ENCODE data around the gene SGTA.
A peak's percentile ranks its signal among the peaks of the same experiment; 100 is the strongest.
"Not testable (repeated sequence)": the region's sequence is repeated elsewhere in the genome, so short reads cannot be mapped to it uniquely, and the experiment has no call there.

Gene SGTA

GRCh38 chr19:2792666-2793065 is 9.6 kb upstream of the SGTA start:
- not testable (repeated sequence) for DNase-seq

- DNase-seq: no peak
Observed at GRCh38 chr19:2791876-2792275, 8.8 kb upstream of the SGTA start.

GRCh38 chr19:2791440-2791839 is 8.4 kb upstream of the SGTA start:
- DNase-seq: no peak

- DNase-seq: no peak
Observed at GRCh38 chr19:2790557-2791271, 7.6 kb upstream of the SGTA start.

GRCh38 chr19:2790194-2790556 is 7.1 kb upstream of the SGTA start:
- no peak for DNase-seq

GRCh38 chr19:2788237-2788636 is 5.2 kb upstream of the SGTA start:
- DNase-seq: no peak

GRCh38 chr19:2787115-2787514 is 4.0 kb upstream of the SGTA start:
- no peak for DNase-seq

- peak; percentile 100 for DNase-seq
Observed at GRCh38 chr19:2785244-2785997, 2.3 kb upstream of the SGTA start, which contains the start of gene THOP1. Gene THOP1, plus strand, starts transcription at chr19:2785503. Its CDS starts 160 bp downstream, at chr19:2785663.

GRCh38 chr19:2783781-2784145 is 690 bp upstream of the SGTA start:
- peak; percentile 20 for DNase-seq

GRCh38 chr19:2782329-2782935 is 641 bp downstream of the SGTA start:
- DNase-seq: peak; percentile 62

GRCh38 chr19:2780284-2780683 is 2.8 kb downstream of the SGTA start:
- DNase-seq: no peak

GRCh38 chr19:2779121-2779740 is 3.8 kb downstream of the SGTA start:
- no peak for DNase-seq

GRCh38 chr19:2777952-2778683 is 5.0 kb downstream of the SGTA start:
- DNase-seq: no peak

- peak; percentile 77 for DNase-seq
Observed at GRCh38 chr19:2775556-2776430, 7.3 kb downstream of the SGTA start.

GRCh38 chr19:2774953-2775555 is 8.0 kb downstream of the SGTA start:
- no peak for DNase-seq

- no peak for DNase-seq
Observed at GRCh38 chr19:2774083-2774679, 8.9 kb downstream of the SGTA start.

GRCh38 chr19:2771786-2772674 is 11.0 kb downstream of the SGTA start:
- DNase-seq: no peak

GRCh38 chr19:2770055-2771013 is 12.7 kb downstream of the SGTA start:
- DNase-seq: peak; percentile 38

GRCh38 chr19:2769218-2769617 is 13.9 kb downstream of the SGTA start:
- no peak for DNase-seq

All from hematopoietic multipotent progenitor cell treated with erythropoietin and hydrocortisone succinate and interleukin-3 and kit ligand, for 6 days (in vitro differentiated cells).